ENCODE results near the gene CXCL3.
"Not testable (repeated sequence)": the region's sequence is repeated elsewhere in the genome, so short reads cannot be mapped to it uniquely, and the experiment has no call there.

CXCL3 gene

GRCh38 chr4:74081035-74081434 is 42.5 kb upstream of the CXCL3 start:
- no peak overlapping the region for H3K27ac ChIP-seq
- intact Hi-C loops (cut with DNase I; ENCODE audit: low total_unique reads), result no loop called here
- H3K4me1 ChIP-seq, result no peaks in the 10 kb centered on the region
- H3K4me3 ChIP-seq, result no peak overlapping the region
- TF ChIP-seq, protein P1, sequence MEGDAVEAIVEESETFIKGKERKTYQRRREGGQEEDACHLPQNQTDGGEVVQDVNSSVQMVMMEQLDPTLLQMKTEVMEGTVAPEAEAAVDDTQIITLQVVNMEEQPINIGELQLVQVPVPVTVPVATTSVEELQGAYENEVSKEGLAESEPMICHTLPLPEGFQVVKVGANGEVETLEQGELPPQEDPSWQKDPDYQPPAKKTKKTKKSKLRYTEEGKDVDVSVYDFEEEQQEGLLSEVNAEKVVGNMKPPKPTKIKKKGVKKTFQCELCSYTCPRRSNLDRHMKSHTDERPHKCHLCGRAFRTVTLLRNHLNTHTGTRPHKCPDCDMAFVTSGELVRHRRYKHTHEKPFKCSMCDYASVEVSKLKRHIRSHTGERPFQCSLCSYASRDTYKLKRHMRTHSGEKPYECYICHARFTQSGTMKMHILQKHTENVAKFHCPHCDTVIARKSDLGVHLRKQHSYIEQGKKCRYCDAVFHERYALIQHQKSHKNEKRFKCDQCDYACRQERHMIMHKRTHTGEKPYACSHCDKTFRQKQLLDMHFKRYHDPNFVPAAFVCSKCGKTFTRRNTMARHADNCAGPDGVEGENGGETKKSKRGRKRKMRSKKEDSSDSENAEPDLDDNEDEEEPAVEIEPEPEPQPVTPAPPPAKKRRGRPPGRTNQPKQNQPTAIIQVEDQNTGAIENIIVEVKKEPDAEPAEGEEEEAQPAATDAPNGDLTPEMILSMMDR (IDR thresholded peaks at IDR 0.05), result no peak
- DNase-seq, result no peak
- H3K9me3 ChIP-seq, result no peaks in the 10 kb centered on the region
- no peaks in the 10 kb centered on the region for H3K36me3 ChIP-seq
- H3K27me3 ChIP-seq, result no peaks in the 10 kb centered on the region

DNA sequence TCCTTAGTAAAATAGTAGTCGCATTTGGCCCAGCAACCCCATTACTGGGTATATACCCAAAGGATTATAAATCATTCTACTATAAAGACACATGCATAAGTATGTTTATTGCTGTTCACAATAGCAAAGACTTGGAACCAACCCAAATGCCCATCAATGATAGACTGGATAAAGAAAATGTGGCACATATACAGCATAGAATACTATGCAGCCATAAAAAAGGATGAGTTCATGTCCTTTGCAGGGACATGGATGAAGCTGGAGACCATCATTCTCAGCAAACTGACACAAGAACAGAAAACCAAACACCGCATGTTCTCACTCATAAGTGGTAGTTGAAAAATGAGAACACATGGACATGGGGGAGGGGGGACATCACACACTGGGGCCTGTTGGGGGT is 41.9 kb upstream of the CXCL3 start:
- intact Hi-C loops (cut with DNase I; ENCODE audit: low total_unique reads); H3K9me3 ChIP-seq; DNase-seq; H3K36me3 ChIP-seq; H3K4me1 ChIP-seq; H3K27me3 ChIP-seq; H3K27ac ChIP-seq; H3K4me3 ChIP-seq: not testable (repeated sequence)

DNA sequence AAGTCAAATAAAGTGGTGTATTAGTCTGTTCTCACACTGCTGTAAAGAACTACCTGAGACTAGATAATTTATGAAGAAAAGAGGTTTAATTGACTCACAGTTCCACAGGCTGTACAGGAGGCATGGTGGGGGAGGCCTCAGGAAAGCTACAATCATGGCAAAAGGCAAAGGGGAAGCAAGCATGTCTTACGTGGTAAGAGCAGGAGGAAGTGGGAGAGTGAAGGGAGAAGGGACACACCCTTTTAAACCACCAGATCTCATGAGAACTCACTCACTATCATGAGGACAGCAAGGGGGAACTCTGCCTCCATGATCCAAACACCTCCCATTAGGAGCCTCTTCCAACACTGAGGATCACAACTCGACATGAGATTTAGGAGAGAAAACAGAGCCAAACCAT is 40.5 kb upstream of the CXCL3 start:
- H3K9me3 ChIP-seq; H3K36me3 ChIP-seq; H3K27ac ChIP-seq; DNase-seq; H3K4me3 ChIP-seq; intact Hi-C loops (cut with DNase I; ENCODE audit: low total_unique reads); H3K27me3 ChIP-seq; H3K4me1 ChIP-seq: not testable (repeated sequence)

DNA sequence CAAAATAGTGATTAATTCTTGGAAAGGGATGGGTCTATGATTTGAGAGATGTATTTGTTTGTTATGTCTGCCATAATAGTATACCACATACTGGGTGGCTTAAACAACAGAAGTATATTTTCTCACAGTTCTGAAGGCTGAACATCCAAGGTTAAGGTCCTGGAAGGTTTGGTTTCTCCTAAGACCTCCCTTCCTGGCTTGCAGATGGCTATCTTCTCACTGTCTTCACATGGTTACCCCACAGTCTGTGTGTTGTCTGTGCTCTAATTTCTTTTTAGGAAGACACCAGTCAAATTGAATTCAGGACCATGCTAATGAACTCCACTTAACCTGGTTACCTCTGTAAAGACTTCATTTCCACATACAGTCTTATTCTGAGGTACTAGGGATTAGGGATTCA is 34.9 kb upstream of the CXCL3 start:
- Histone ChIP-seq H3K27ac (no peak overlapping the region), H3K4me3 (no peak overlapping the region), H3K9me3 (no peaks in the 10 kb centered on the region), H3K36me3 (no peaks in the 10 kb centered on the region), H3K4me1 (no peaks in the 10 kb centered on the region), H3K27me3 (no peaks in the 10 kb centered on the region)
- intact Hi-C loops (cut with DNase I; ENCODE audit: low total_unique reads), result no loop called here
- TF ChIP-seq, protein P1 (IDR thresholded peaks at IDR 0.05), result no peak
- DNase-seq, result no peak

- TF ChIP-seq, protein P1 (IDR thresholded peaks at IDR 0.05), result no peak
- Histone ChIP-seq H3K27me3 (no peaks in the 10 kb centered on the region), H3K9me3 (no peaks in the 10 kb centered on the region), H3K4me3 (no peak overlapping the region), H3K27ac (no peak overlapping the region), H3K36me3 (no peaks in the 10 kb centered on the region), H3K4me1 (no peaks in the 10 kb centered on the region)
- intact Hi-C loops (cut with DNase I; ENCODE audit: low total_unique reads), result no loop called here
- no peak for DNase-seq
These were observed 34.2 kb upstream of the CXCL3 start for GRCh38 chr4:74072739-74073138.

DNA sequence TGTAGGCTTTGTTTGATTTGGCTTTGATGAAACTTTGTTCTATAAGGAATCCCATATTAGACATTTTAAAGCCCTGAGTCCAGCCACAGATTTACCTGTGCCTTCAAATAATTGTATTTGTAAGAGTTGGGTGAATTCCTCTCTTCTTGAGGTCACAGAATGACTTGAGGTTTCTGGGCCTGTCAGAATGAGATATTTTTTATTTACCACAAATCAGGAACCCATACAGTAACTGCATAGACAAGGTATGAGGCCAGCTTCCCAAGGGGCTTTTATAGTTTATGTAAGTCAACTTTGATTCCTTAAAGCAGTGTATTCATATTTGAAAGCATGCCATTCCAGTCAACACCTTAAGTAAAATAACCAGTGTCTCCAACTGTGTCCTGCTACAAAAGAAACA is 29.1 kb upstream of the CXCL3 start:
- Histone ChIP-seq H3K36me3 (no peaks in the 10 kb centered on the region), H3K9me3 (no peaks in the 10 kb centered on the region), H3K27ac (no peak overlapping the region), H3K4me3 (no peak overlapping the region), H3K4me1 (no peaks in the 10 kb centered on the region), H3K27me3 (no peaks in the 10 kb centered on the region)
- no peak for DNase-seq
- intact Hi-C loops (cut with DNase I; ENCODE audit: low total_unique reads), result no loop called here
- TF ChIP-seq, protein P1 (IDR thresholded peaks at IDR 0.05), result no peak

DNA sequence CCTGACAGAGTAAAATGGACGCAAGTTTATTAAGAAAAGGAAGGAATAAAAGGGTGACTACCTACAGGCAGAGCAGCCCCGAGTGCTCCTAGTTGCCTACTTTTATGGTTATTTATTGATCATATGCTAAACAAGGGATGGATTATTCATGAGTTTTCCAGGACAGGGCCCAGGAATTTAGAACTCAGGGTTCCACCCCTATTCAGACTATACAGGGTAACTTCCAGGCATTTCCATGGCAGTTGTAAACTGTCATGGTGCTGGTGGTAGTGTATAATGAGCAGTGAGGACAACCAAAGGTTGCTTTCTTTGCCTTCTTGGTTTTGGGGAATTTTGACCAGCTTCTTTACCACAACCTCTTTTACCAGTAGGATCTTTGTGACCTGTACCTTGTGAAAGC is 27.7 kb upstream of the CXCL3 start:
- TF ChIP-seq, protein P1 (IDR thresholded peaks at IDR 0.05), result no peak
- Histone ChIP-seq H3K27ac (no peak overlapping the region), H3K9me3 (no peaks in the 10 kb centered on the region), H3K4me3 (no peak overlapping the region), H3K36me3 (no peaks in the 10 kb centered on the region), H3K27me3 (no peaks in the 10 kb centered on the region), H3K4me1 (no peaks in the 10 kb centered on the region)
- DNase-seq, result no peak
- intact Hi-C loops (cut with DNase I; ENCODE audit: low total_unique reads), result no loop called here
